Panc1 (cell line): ENCODE measurements around the gene TMEM88. TPM values are rescaled to one million over a fixed set of nuclear protein-coding genes. Genes with fewer than 3 reads are reported as not detected.

Source experiments
- ATAC-seq: fragments of 200-7000 bp; cut with Tn5 transposase; 2 replicates; pipeline ENCODE4 v1.9.1; 2020; ENCODE audit warnings: mild to moderate bottlenecking, moderate library complexity
- BruUV-seq: library from RNA; stranded (reverse); fragments of 400-500 nt; replicated peaks from 2 replicates; lab custom pipeline; 2021; lab: Mats Ljungman, UMichigan
- CTCF ChIA-PET: fragments of 300-600 bp; sonication (Branson Sonifier 250); formaldehyde crosslinking; loops from one replicate; lab custom pipeline; 2022; ENCODE audit warnings: antibody characterized with exemption; lab: Charles Lee
- POLR2A ChIA-PET: fragments of 300-600 bp; sonication (Branson Sonifier 250); formaldehyde crosslinking; loops from one replicate; lab custom pipeline; 2022; ENCODE audit warnings: antibody characterized with exemption; lab: Charles Lee
- DNase-seq: peaks from one replicate; pipeline ENCODE4 v3.0.0-alpha.2; 2010; ENCODE audit warnings: low read depth, low spot score
- H3K27ac ChIP-seq: 2 replicates; pipeline ENCODE4 v1.5.1; 2011; ENCODE audit warnings: mild to moderate bottlenecking, low read length, inconsistent platforms
- H3K27me3 ChIP-seq: fragments of 200-500 bp; sonication (Bioruptor generic); 2 replicates; pipeline ENCODE4 v1.6.0; 2014; ENCODE audit warnings: low read length, inconsistent platforms; ENCODE audit not compliant: control insufficient read depth, insufficient read depth
- H3K36me3 ChIP-seq: fragments of 200-500 bp; sonication (Bioruptor generic); 2 replicates; pipeline ENCODE4 v1.5.1; 2014; ENCODE audit warnings: inconsistent platforms, mild to moderate bottlenecking, low read length, moderate library complexity; ENCODE audit not compliant: control insufficient read depth, insufficient read depth
- H3K4me1 ChIP-seq: 2 replicates; pipeline ENCODE4 v1.5.1; 2011; ENCODE audit warnings: inconsistent platforms, mild to moderate bottlenecking, low read length, moderate library complexity; ENCODE audit not compliant: control insufficient read depth, insufficient read depth
- H3K4me3 ChIP-seq, 2 experiments: 2 replicates each; pipeline ENCODE4 v1.5.1; 2011 to 2012; ENCODE audit warnings: low read depth in 2 of 2, low read length in 2 of 2, mild to moderate bottlenecking in 2 of 2, inconsistent platforms in 1 of 2, moderate library complexity in 1 of 2
- H3K9me3 ChIP-seq: fragments of 200-500 bp; sonication (Bioruptor generic); 2 replicates; pipeline ENCODE4 v1.5.1; 2014; ENCODE audit warnings: low read depth, mild to moderate bottlenecking, inconsistent platforms, low read length, moderate library complexity; ENCODE audit not compliant: control insufficient read depth, insufficient read depth
- CTCF ChIP-seq: fragments of 450-650 bp; IDR thresholded peaks from 2 replicates; pipeline ENCODE4 v1.5.1; 2017; ENCODE audit warnings: mild to moderate bottlenecking
- POLR2AphosphoS5 ChIP-seq: IDR thresholded peaks from 2 replicates; pipeline ENCODE4 v1.6.1; 2012; ENCODE audit warnings: mild to moderate bottlenecking, low read depth, low read length, moderate library complexity
- REST ChIP-seq, 2 experiments: IDR thresholded peaks; 2 replicates each; pipeline ENCODE4 v1.6.1; 2011 to 2012; ENCODE audit warnings: low read depth in 2 of 2, control low read depth in 1 of 2, low read length in 1 of 2, mild to moderate bottlenecking in 1 of 2, moderate library complexity in 1 of 2; ENCODE audit not compliant: insufficient read depth in 1 of 2
- SIN3A ChIP-seq: IDR thresholded peaks from 2 replicates; pipeline ENCODE4 v1.6.1; 2012; ENCODE audit warnings: low read depth, mild to moderate bottlenecking, low read length, moderate library complexity, borderline replicate concordance; ENCODE audit not compliant: insufficient read depth
- TCF7L2 ChIP-seq: IDR thresholded peaks from 2 replicates; pipeline ENCODE4 v1.6.1; 2011; ENCODE audit warnings: mild to moderate bottlenecking, low read depth, low read length, inconsistent platforms
- in situ Hi-C: cut with HindIII; loops from 2 replicates; pipeline ENCODE4 v1.10.0; 2016; ENCODE audit warnings: low sequenced_read_pairs, low pct_unique_long_range_greater_than_20kb
- intact Hi-C: fragments of 100-400 bp; cut with micrococcal nuclease; formaldehyde crosslinking; loops from one replicate; pipeline ENCODE4 v1.10.0; 2022; ENCODE audit not compliant: unreplicated experiment
- total RNA-seq: library from RNA; stranded (reverse); gene quantifications from one replicate; pipeline ENCODE4 v1.2.1, GENCODE V29; 2021; ENCODE audit not compliant: unreplicated experiment

TMEM88 gene
- total RNA-seq, 1 experiment from 2014 or later, result 1.6 TPM

GRCh38 chr17:7839876-7840261 is 15.0 kb upstream of the TMEM88 start:
- H3K27me3 ChIP-seq, result no peaks in the 10 kb centered on the region
- H3K27ac ChIP-seq, result peak overlapping the region; percentile 85; the same call in 1 of the 2 replicates
- no TSS peak for BruUV-seq
- no peaks in the 10 kb centered on the region; the same call in 1 of the 2 replicates for H3K36me3 ChIP-seq
- H3K4me1 ChIP-seq, result peaks cover 39% of the 10 kb centered on the region
- in situ Hi-C loops, result no loop called here
- intact Hi-C loops, result no loop called here
- no peak for ATAC-seq
- no peak overlapping the region for H3K4me3 ChIP-seq
- ChIA-PET POLR2A (no interaction called here), CTCF (no interaction called here)
- TF ChIP-seq TCF7L2 (no peak), SIN3A (no peak), REST (IDR thresholded peaks at IDR 0.05; ENCODE audit: insufficient read depth in 1 of 2, low read depth in 2 of 2, low read length in 1 of 2) (no peak), POLR2AphosphoS5 (no peak), CTCF (no peak)
- DNase-seq, result no peak
- no peaks in the 10 kb centered on the region for H3K9me3 ChIP-seq

GRCh38 chr17:7840441-7840840 is 14.4 kb upstream of the TMEM88 start:
- POLR2A ChIA-PET, result no interaction called here
- intact Hi-C loops, result no loop called here
- no peak for DNase-seq

More at GRCh38 chr17:7840441-7840840, 14.4 kb upstream of the TMEM88 start:
- Histone ChIP-seq H3K27ac (peak overlapping the region; percentile 18; the same call in 1 of the 2 replicates), H3K4me3 (no peak overlapping the region), H3K9me3 (no peaks in the 10 kb centered on the region), H3K4me1 (peaks cover 39% of the 10 kb centered on the region), H3K36me3 (no peaks in the 10 kb centered on the region; the same call in 1 of the 2 replicates), H3K27me3 (no peaks in the 10 kb centered on the region)
- no peak for ATAC-seq
- BruUV-seq, result no TSS peak
- TF ChIP-seq SIN3A, result no peak
- TF ChIP-seq REST (IDR thresholded peaks at IDR 0.05; ENCODE audit: insufficient read depth in 1 of 2, low read depth in 2 of 2, low read length in 1 of 2), result no peak
- no peak for TF ChIP-seq TCF7L2
- TF ChIP-seq CTCF, result no peak
- TF ChIP-seq POLR2AphosphoS5, result no peak
- in situ Hi-C loops, result no loop called here
- CTCF ChIA-PET, result interaction anchor here (0.6 kb wide), 2 partner anchors 92 to 97 kb away, joined by 3 read pairs; partner anchors contain the start of gene CNTROB
